Bronchial epithelial cell (primary cell): ENCODE results near the gene F12. TPM values are rescaled to one million over a fixed set of nuclear protein-coding genes. Genes with fewer than 3 reads are reported as not detected.

ENCODE experiments used
- DNase-seq: peaks from one replicate; pipeline ENCODE4 v3.0.0-alpha.2; 2010; ENCODE audit warnings: low read depth
- FAIRE-seq: peaks from 2 replicates; lab custom pipeline; 2011; peaks lifted over from hg19 to GRCh38; lab: Jason Lieb, UNC
- H3K27me3 ChIP-seq: 2 replicates; pipeline ENCODE4 v1.5.1; 2011; ENCODE audit warnings: low read length; ENCODE audit not compliant: control insufficient read depth, insufficient read depth
- H3K36me3 ChIP-seq: 2 replicates; pipeline ENCODE4 v1.5.1; 2011; ENCODE audit warnings: low read length; ENCODE audit not compliant: control insufficient read depth, insufficient read depth
- H3K4me3 ChIP-seq: 2 replicates; pipeline ENCODE4 v1.5.1; 2011; ENCODE audit warnings: mild to moderate bottlenecking, low read depth, low read length, control low read depth
- CTCF ChIP-seq: IDR thresholded peaks from 2 replicates; pipeline ENCODE4 v1.5.1; 2011; ENCODE audit warnings: mild to moderate bottlenecking, moderate library complexity, low read length, control low read depth, inconsistent platforms; ENCODE audit not compliant: insufficient read depth, severe bottlenecking
- total RNA-seq: library from RNA; depleted of rRNA; stranded (reverse); fragments of >200 nt; gene quantifications from 2 replicates; pipeline ENCODE4 v1.2.1, GENCODE V29; 2014

F12 gene
- total RNA-seq, 1 donor from 2014 or later = 7.9 TPM

- no peak for DNase-seq
- peaks cover 1% of the 10 kb centered on the region for H3K36me3 ChIP-seq
- H3K27me3 ChIP-seq = no peaks in the 10 kb centered on the region
Measured at GRCh38 chr5:177442066-177442826, 32.9 kb upstream of the F12 start.

GRCh38 chr5:177440990-177441780 lies 31.8 kb upstream of the F12 start:
- H3K27me3 ChIP-seq = no peaks in the 10 kb centered on the region
- H3K4me3 ChIP-seq = no peak overlapping the region
- no peak for TF ChIP-seq CTCF
- DNase-seq (no peak), FAIRE-seq (no peak)
- peaks cover 2% of the 10 kb centered on the region for H3K36me3 ChIP-seq

More at GRCh38 chr5:177442066-177442826, 32.9 kb upstream of the F12 start:
- H3K4me3 ChIP-seq = no peak overlapping the region
- FAIRE-seq = no peak
- no peak for TF ChIP-seq CTCF

- peaks cover 3% of the 10 kb centered on the region for H3K36me3 ChIP-seq
- DNase-seq (no peak), FAIRE-seq (peak; percentile 47)
Measured at GRCh38 chr5:177440211-177440989, 31.0 kb upstream of the F12 start.

GRCh38 chr5:177439518-177440053 lies 30.2 kb upstream of the F12 start:
- DNase-seq (no peak), FAIRE-seq (peak; percentile 18)
- H3K36me3 ChIP-seq = peaks cover 7% of the 10 kb centered on the region
- TF ChIP-seq CTCF = no peak
- no peak overlapping the region for H3K4me3 ChIP-seq
- no peaks in the 10 kb centered on the region for H3K27me3 ChIP-seq

More at GRCh38 chr5:177440211-177440989, 31.0 kb upstream of the F12 start:
- H3K27me3 ChIP-seq = no peaks in the 10 kb centered on the region
- TF ChIP-seq CTCF = no peak
- no peak overlapping the region for H3K4me3 ChIP-seq

- Histone ChIP-seq H3K4me3 (no peak overlapping the region), H3K27me3 (no peaks in the 10 kb centered on the region), H3K36me3 (peaks cover 12% of the 10 kb centered on the region)
- no peak for FAIRE-seq
- no peak for TF ChIP-seq CTCF
- no peak for DNase-seq
Measured at GRCh38 chr5:177438468-177438867, 29.1 kb upstream of the F12 start.
